Measurements from ENCODE around the gene PIF1.
"Not testable (repeated sequence)": the region's sequence is repeated elsewhere in the genome, so short reads cannot be mapped to it uniquely, and the experiment has no call there.

PIF1 gene

GRCh38 chr15:64808785-64809453 lies 16.5 kb downstream of the PIF1 start:
- DNase-seq = no peak

GRCh38 chr15:64807751-64808222 lies 17.7 kb downstream of the PIF1 start:
- no peak for DNase-seq

GRCh38 chr15:64807051-64807749 lies 18.2 kb downstream of the PIF1 start:
- no peak for DNase-seq

GRCh38 chr15:64806509-64806908 lies 18.9 kb downstream of the PIF1 start:
- DNase-seq = no peak

- DNase-seq = no peak
Observed at GRCh38 chr15:64804619-64805018, 20.8 kb downstream of the PIF1 start.

- DNase-seq = no peak
Observed at GRCh38 chr15:64803526-64803925, 21.9 kb downstream of the PIF1 start.

GRCh38 chr15:64800476-64800875 lies 25.0 kb downstream of the PIF1 start:
- DNase-seq = no peak

GRCh38 chr15:64798905-64799304 lies 26.5 kb downstream of the PIF1 start:
- DNase-seq = not testable (repeated sequence)

- DNase-seq = not testable (repeated sequence)
Observed at GRCh38 chr15:64795921-64796320, 29.5 kb downstream of the PIF1 start.

- not testable (repeated sequence) for DNase-seq
Observed at GRCh38 chr15:64795299-64795698, 30.1 kb downstream of the PIF1 start.

GRCh38 chr15:64792282-64792681 lies 33.2 kb downstream of the PIF1 start:
- DNase-seq = no peak

GRCh38 chr15:64791401-64791800 lies 34.0 kb downstream of the PIF1 start:
- no peak for DNase-seq

GRCh38 chr15:64783796-64784195 lies 41.7 kb downstream of the PIF1 start:
- DNase-seq = no peak

GRCh38 chr15:64782751-64783150 lies 42.7 kb downstream of the PIF1 start:
- DNase-seq = no peak

GRCh38 chr15:64781299-64781698 lies 44.1 kb downstream of the PIF1 start:
- no peak for DNase-seq

- DNase-seq = no peak
Observed at GRCh38 chr15:64780600-64781156, 44.8 kb downstream of the PIF1 start.

GRCh38 chr15:64779630-64780029 lies 45.8 kb downstream of the PIF1 start:
- DNase-seq = no peak

- DNase-seq = no peak
Observed at GRCh38 chr15:64779024-64779423, 46.4 kb downstream of the PIF1 start.

- no peak for DNase-seq
Observed at GRCh38 chr15:64776402-64776786, 49.1 kb downstream of the PIF1 start.

- no peak for DNase-seq
Observed at GRCh38 chr15:64775551-64776401, 49.7 kb downstream of the PIF1 start, which contains the start of gene RBPMS2. Gene RBPMS2 (minus strand): TSS chr15:64775589. CDS start chr15:64775319, 270 bp downstream.

- no peak for DNase-seq
Observed at GRCh38 chr15:64774629-64775493, 50.6 kb downstream of the PIF1 start.

GRCh38 chr15:64774037-64774628 lies 51.3 kb downstream of the PIF1 start:
- DNase-seq = no peak

Data from activated CD4-positive, alpha-beta T cell treated with anti-CD3 and anti-CD28 coated beads for 1 hour (primary cell).